ENCODE results near the gene BANP.

Gene BANP

DNA sequence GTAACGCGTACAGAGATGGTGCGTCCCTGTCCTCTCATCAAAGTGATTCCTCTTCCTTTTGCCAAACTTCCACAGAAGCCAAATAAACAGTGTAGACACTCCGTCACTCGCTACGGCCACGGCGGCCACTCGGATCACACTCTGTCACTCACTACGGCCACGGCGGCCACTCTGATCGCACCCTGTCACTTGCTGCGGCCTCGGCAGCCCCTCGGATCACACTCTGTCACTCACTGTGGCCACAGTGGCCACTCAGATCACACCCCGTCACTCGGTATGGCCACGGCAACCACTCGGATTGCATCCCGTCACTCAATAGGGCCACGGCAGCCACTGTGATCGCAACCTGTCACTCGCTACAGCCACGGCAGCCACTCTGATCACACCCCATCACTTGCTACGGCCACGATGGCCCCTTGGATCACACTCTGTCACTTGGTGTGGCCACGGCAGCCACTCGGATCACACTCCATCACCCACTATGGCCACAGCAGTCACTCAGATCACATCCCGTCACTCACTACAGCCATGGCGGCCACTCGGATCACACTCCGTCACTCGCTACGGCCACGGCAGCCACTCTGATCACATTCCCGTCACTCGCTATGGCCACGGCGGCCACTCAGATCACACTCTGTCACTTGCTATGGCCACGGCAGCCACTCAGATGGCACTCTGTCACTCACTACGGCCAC, 170.8 kb downstream of the BANP start:
- TF ChIP-seq, protein P1, sequence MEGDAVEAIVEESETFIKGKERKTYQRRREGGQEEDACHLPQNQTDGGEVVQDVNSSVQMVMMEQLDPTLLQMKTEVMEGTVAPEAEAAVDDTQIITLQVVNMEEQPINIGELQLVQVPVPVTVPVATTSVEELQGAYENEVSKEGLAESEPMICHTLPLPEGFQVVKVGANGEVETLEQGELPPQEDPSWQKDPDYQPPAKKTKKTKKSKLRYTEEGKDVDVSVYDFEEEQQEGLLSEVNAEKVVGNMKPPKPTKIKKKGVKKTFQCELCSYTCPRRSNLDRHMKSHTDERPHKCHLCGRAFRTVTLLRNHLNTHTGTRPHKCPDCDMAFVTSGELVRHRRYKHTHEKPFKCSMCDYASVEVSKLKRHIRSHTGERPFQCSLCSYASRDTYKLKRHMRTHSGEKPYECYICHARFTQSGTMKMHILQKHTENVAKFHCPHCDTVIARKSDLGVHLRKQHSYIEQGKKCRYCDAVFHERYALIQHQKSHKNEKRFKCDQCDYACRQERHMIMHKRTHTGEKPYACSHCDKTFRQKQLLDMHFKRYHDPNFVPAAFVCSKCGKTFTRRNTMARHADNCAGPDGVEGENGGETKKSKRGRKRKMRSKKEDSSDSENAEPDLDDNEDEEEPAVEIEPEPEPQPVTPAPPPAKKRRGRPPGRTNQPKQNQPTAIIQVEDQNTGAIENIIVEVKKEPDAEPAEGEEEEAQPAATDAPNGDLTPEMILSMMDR (IDR thresholded peaks at IDR 0.05; ENCODE audit: low read length), result no peak
- no peak for TF ChIP-seq EZH2 (IDR thresholded peaks at IDR 0.05; ENCODE audit: borderline replicate concordance, low read length)
- Histone ChIP-seq H3K9me2 (ENCODE audit: low read depth, low read length) (no peaks in the 10 kb centered on the region), H3K4me2 (ENCODE audit: low read length) (no peak overlapping the region), H3K36me3 (ENCODE audit: insufficient read depth, low read length) (no peaks in the 10 kb centered on the region), H3K79me2 (ENCODE audit: insufficient read depth, low read length) (no peaks in the 10 kb centered on the region), H3K9ac (ENCODE audit: low read length) (no peak overlapping the region), H3K9me3 (ENCODE audit: low read length) (no peaks in the 10 kb centered on the region), H4K20me1 (ENCODE audit: insufficient read depth, low read length) (no peaks in the 10 kb centered on the region), H3F3A (ENCODE audit: insufficient read depth, low read length) (no peaks in the 10 kb centered on the region), H3K27me3 (ENCODE audit: insufficient read depth, low read length) (no peaks in the 10 kb centered on the region), H2AFZ (ENCODE audit: low read length) (no peak overlapping the region), H3K4me3 (ENCODE audit: low read depth, low read length, poor library complexity, severe bottlenecking) (no peak overlapping the region), H3K4me1 (ENCODE audit: insufficient read depth, low read length, severe bottlenecking) (no peaks in the 10 kb centered on the region), H3K27ac (ENCODE audit: low read depth, low read length, poor library complexity, severe bottlenecking) (no peak overlapping the region)

Measured in OCI-LY1 (cell line).